Activated naive CD4-positive, alpha-beta T cell treated with anti-CD3 and anti-CD28 coated beads, Interleukin-2, amount 50 U/mL, for 16 hours (primary cell): ENCODE data around the gene CHCHD4.

Experiments used
- DNase-seq: peaks from one replicate; pipeline ENCODE4 v3.0.0-alpha.2; 2020

CHCHD4 gene

GRCh38 chr3:14148041-14148985, 23.6 kb upstream of the CHCHD4 start:
- DNase-seq, result no peak

DNA sequence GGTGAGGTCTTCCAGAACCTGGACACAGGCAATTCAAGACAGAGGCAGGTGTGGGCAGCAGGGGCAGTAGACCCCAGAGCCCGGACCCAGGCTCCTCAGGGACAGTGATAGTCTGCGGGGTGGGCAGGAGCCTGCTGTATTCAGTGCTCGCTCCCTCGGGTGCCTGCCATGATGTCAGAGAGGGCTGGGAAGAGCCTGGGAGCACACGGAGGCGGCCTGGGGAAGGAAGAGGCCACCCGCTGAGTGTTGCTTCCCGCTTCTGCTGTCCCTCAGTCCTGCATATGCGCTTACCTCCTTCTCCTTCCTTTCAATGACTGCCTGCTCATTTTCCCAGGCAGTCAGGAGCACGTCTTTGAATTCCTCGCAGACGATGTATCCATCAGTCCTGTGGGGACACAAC, 22.9 kb upstream of the CHCHD4 start:
- DNase-seq, result no peak

GRCh38 chr3:14147066-14147435, 22.4 kb upstream of the CHCHD4 start:
- DNase-seq, result no peak

- no peak for DNase-seq
Observed at GRCh38 chr3:14146381-14147065, 21.9 kb upstream of the CHCHD4 start.

- DNase-seq, result no peak
Observed at GRCh38 chr3:14145670-14146380, 21.2 kb upstream of the CHCHD4 start.

GRCh38 chr3:14145236-14145635, 20.6 kb upstream of the CHCHD4 start:
- no peak for DNase-seq

DNA sequence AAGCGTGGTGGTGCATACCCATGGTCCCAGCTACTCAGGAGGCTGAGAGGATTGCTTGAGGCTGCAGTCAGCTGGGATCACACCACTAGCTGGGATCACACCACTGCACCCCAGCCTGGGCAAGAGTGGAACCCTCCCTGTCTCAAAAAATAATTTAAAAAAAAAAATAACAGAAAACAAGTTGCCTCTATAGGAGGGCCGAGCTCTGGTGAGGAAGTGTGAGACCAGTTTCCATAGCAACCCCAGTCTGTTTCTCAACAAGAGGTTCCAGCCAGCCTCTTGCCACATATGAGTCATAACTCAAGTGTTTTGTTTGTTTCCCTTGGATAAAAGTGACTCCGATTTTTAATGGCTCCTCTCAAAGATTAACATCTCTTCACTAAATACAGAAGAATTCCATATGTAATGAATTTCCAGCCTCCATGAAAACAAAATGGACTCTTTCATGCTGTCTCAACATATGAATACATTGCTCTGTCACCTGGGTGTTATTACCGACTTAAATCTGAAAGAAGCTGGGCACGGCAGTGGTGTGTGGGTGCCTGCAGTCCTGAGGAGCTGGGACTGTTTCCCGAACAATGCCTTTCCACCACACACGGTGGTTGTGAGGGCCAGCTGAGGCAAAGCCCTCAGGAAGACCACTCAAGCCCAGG, 19.9 kb upstream of the CHCHD4 start:
- no peak for DNase-seq

GRCh38 chr3:14143271-14144225, 18.9 kb upstream of the CHCHD4 start:
- no peak for DNase-seq

- DNase-seq, result peak; percentile 29
Observed at GRCh38 chr3:14142567-14143270, 18.0 kb upstream of the CHCHD4 start.

- no peak for DNase-seq
Observed at GRCh38 chr3:14141602-14142341, 17.1 kb upstream of the CHCHD4 start.

DNA sequence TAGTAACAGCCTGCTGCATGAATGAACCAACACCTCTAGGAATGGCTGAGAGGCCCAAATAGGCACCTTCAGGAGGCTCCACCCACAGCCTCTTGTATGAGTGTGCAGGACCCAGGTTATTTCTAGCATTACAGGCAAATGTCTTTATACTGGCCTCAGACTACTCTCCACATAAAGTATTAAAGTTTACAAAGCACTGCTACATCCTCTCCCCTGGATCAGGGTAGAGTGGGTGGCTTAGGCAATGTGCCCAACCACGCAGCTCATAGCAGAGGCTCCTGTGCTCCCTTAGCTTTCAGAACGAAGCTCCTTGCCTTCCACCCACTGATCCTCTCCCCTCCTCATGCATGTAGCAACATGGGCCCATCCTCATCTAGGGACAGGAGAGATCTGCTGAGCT, 16.5 kb upstream of the CHCHD4 start:
- DNase-seq, result no peak

DNA sequence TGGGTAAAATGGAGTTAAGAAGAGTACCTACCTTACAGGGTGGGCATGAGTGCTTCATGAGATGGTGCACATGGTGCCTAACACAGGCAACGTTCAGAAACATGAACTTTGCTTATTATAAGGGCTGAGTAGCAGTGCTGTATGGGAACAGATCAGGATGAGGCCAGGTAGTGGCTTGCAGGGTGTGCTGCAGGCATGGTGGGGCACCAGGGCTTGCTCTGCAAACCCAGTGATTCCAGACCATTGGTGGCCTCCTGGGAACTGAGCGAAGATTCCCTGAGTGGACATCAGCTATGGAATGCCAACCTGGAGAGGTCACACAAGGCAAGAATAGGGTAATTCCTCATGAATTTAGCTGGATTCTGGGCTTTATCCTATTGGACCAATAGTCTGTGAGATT, 16.0 kb upstream of the CHCHD4 start:
- DNase-seq, result no peak

GRCh38 chr3:14139771-14140170, 15.1 kb upstream of the CHCHD4 start:
- DNase-seq, result no peak

DNA sequence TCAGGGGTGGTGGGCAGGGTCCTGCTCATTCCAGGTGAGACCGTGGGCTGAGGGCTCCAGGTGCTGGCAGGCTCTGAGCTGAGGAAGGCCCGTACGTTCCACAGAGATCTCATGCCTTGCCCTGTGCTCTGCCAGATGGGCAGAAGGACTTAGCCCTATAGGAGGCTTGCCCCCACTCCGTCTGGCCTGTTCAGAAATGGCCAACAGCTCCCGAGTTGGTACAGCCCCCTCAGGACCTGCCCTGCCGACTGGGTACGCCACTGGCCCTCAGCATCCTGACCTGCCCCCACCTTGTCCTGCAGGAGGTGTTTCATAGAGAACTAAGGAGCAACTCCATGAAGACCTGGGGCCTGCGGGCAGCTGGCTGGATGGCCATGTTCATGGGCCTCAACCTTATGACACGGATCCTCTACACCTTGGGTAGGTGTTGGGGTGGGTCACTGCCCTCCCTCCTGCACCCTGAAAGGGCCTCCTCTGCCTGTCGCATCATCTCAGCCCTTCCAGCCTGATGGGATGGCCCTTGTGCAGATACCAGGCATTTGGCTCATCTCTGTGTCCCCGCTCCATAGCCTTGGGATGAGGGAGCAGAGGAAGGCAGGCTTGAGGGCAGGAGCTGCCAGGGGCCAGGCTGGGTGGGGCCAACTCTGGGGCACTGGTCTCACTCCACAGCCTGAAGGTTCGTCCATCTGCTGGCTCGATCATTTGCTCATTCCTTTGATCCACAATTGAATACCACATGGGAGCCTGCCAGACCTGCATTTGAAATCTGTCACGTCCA, 14.4 kb upstream of the CHCHD4 start:
- no peak for DNase-seq

GRCh38 chr3:14138109-14138877, 13.6 kb upstream of the CHCHD4 start:
- no peak for DNase-seq

DNA sequence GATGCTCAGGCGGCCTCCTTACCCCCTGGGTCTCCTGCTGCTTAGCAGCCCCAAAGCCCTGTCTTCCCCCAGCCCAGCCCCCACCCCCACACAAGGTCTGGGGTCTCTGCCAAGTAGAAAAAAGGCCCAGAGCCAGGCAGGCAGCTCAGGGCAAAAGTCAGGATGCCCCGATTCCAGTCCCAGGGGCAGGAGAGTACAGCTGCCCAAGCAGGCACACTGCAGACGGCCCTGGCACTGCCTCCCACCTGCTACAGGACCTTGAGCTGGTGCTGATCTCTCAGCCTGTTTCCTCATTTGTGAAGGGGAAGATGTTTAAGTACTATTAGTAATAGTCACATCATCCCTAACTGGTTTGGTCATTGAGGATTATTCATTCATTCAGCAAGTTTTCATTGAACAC, 12.8 kb upstream of the CHCHD4 start:
- DNase-seq, result no peak

GRCh38 chr3:14137004-14137403, 12.3 kb upstream of the CHCHD4 start:
- no peak for DNase-seq

DNA sequence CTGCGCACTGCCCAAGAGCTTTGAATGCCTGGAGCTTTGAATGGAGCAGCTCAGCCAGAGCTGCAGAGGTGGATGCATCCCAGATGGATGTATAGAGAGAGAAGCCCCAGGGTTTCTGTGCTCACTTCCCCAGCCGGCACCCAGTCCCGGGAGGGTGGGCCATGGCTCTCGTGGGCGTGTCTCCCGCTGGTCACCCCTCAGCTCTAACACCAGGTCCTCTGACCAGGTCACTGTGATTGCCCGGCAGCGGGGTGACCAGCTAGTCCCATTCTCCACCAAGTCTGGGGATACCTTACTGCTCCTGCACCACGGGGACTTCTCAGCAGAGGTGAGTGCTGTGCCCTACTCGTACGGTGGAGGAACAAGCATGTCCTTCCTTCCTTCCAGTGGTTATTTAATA, 10.9 kb upstream of the CHCHD4 start:
- DNase-seq, result no peak

GRCh38 chr3:14134291-14134690, 9.6 kb upstream of the CHCHD4 start:
- no peak for DNase-seq
